Activated T-cell treated with anti-CD3 and anti-CD28 coated beads, Interleukin-2, amount 50 U/mL, for 72 hours (primary cell): ENCODE measurements around the gene ZCCHC4. TPM values are rescaled to one million over a fixed set of nuclear protein-coding genes. Genes with fewer than 3 reads are reported as not detected.
"Not testable (repeated sequence)": the region's sequence is repeated elsewhere in the genome, so short reads cannot be mapped to it uniquely, and the experiment has no call there.

ENCODE experiments used
- ATAC-seq, 2 donors: fragments of 150-1000 bp; cut with Tn5 transposase; replicated peaks in 1 of 2; 2 replicates each; pipeline ENCODE4 v1.10.0; 2021; ENCODE audit warnings: moderate library complexity in 2 of 2, mild to moderate bottlenecking in 1 of 2
- DNase-seq, 2 donors: peaks; one replicate each; pipeline ENCODE4 v3.0.0; 2021 to 2022; ENCODE audit warnings: mixed read lengths in 1 of 2
- H3K27ac Mint-ChIP-seq: one replicate; pipeline ENCODE4 v1.8.0; 2022; ENCODE audit warnings: mild to moderate bottlenecking, moderate library complexity, mixed read lengths
- H3K27me3 Mint-ChIP-seq: one replicate; pipeline ENCODE4 v1.8.0; 2022; ENCODE audit warnings: low read depth, mixed read lengths
- H3K36me3 Mint-ChIP-seq, 2 donors: one replicate each; pipeline ENCODE4 v1.8.0; 2022; ENCODE audit warnings: mixed read lengths in 2 of 2, mild to moderate bottlenecking in 1 of 2; ENCODE audit not compliant: insufficient read depth in 2 of 2
- H3K4me1 Mint-ChIP-seq: one replicate; pipeline ENCODE4 v1.8.0; 2022; ENCODE audit warnings: low read depth, mixed read lengths
- H3K4me3 Mint-ChIP-seq, 2 donors: one replicate each; pipeline ENCODE4 v1.8.0; 2022; ENCODE audit warnings: mild to moderate bottlenecking in 2 of 2, mixed read lengths in 2 of 2, moderate library complexity in 2 of 2
- H3K9me3 Mint-ChIP-seq, 2 donors: one replicate each; pipeline ENCODE4 v1.8.0; 2022; ENCODE audit warnings: mixed read lengths in 2 of 2
- total RNA-seq, 2 donors: library from RNA; stranded (reverse); gene quantifications; one replicate each; pipeline ENCODE4 v1.2.3, GENCODE V29; 2022

Gene ZCCHC4
- total RNA-seq, 2 donors from 2014 or later = 14.1 to 16.8 TPM

GRCh38 chr4:25367877-25368276, 55.3 kb downstream of the ZCCHC4 start:
- H3K4me1 Mint-ChIP-seq = no peaks in the 10 kb centered on the region
- H3K27me3 Mint-ChIP-seq = no peaks in the 10 kb centered on the region
- no peaks in the 10 kb centered on the region for H3K9me3 Mint-ChIP-seq
- DNase-seq (no peak), ATAC-seq (no peak)
- peaks cover 0 to 10% of the 10 kb centered on the region in 2 donors for H3K36me3 Mint-ChIP-seq
- H3K4me3 Mint-ChIP-seq = no peak overlapping the region
- H3K27ac Mint-ChIP-seq = no peak overlapping the region

GRCh38 chr4:25368315-25368714, 55.7 kb downstream of the ZCCHC4 start:
- DNase-seq = no peak
- Mint-ChIP-seq H3K27ac (no peak overlapping the region), H3K9me3 (no peaks in the 10 kb centered on the region), H3K4me3 (no peak overlapping the region), H3K4me1 (no peaks in the 10 kb centered on the region), H3K36me3 (peaks cover 0 to 9% of the 10 kb centered on the region in 2 donors), H3K27me3 (no peaks in the 10 kb centered on the region)
- no peak for ATAC-seq

- Mint-ChIP-seq H3K4me3 (no peak overlapping the region), H3K27ac (no peak overlapping the region), H3K36me3 (peaks cover 0 to 3% of the 10 kb centered on the region in 2 donors), H3K4me1 (no peaks in the 10 kb centered on the region), H3K9me3 (no peaks in the 10 kb centered on the region), H3K27me3 (no peaks in the 10 kb centered on the region)
- DNase-seq = no peak
- ATAC-seq = no peak
Observed at GRCh38 chr4:25370242-25370641, 57.7 kb downstream of the ZCCHC4 start.

- not testable (repeated sequence) for H3K4me1 Mint-ChIP-seq, ATAC-seq, H3K9me3 Mint-ChIP-seq, H3K36me3 Mint-ChIP-seq, DNase-seq, H3K27me3 Mint-ChIP-seq, H3K27ac Mint-ChIP-seq, H3K4me3 Mint-ChIP-seq
Observed at GRCh38 chr4:25372549-25372948, 60.0 kb downstream of the ZCCHC4 start.

GRCh38 chr4:25376754-25377571, 64.4 kb downstream of the ZCCHC4 start, which contains the start of gene ANAPC4:
TSS of gene ANAPC4 (plus strand) at chr4:25377263. CDS start at chr4:25377428, 165 bp downstream.
- H3K27ac Mint-ChIP-seq = peak within 1 kb of the TSS; percentile 6
- peaks cover 2 to 5% of the 10 kb centered on the region in 2 donors for H3K36me3 Mint-ChIP-seq
- peaks cover 8% of the 10 kb centered on the region for H3K4me1 Mint-ChIP-seq
- peak; percentile 98 for ATAC-seq
- no peaks in the 10 kb centered on the region for H3K9me3 Mint-ChIP-seq
- H3K27me3 Mint-ChIP-seq = no peaks in the 10 kb centered on the region
- no peak within 1 kb of the TSS for H3K4me3 Mint-ChIP-seq
- peak; percentile 97 to 98 for DNase-seq

GRCh38 chr4:25377572-25378436, 65.2 kb downstream of the ZCCHC4 start:
- Mint-ChIP-seq H3K4me1 (peaks cover 8% of the 10 kb centered on the region), H3K27ac (no peak overlapping the region), H3K9me3 (no peaks in the 10 kb centered on the region), H3K36me3 (peaks cover 2 to 13% of the 10 kb centered on the region in 2 donors), H3K4me3 (no peak overlapping the region), H3K27me3 (no peaks in the 10 kb centered on the region)
- no peak for ATAC-seq
- DNase-seq = no peak

- Mint-ChIP-seq H3K4me3 (no peak overlapping the region), H3K4me1 (peaks cover 8% of the 10 kb centered on the region), H3K9me3 (no peaks in the 10 kb centered on the region), H3K27ac (no peak overlapping the region), H3K27me3 (no peaks in the 10 kb centered on the region), H3K36me3 (peaks cover 2 to 17% of the 10 kb centered on the region in 2 donors)
- ATAC-seq = no peak
- DNase-seq = no peak
Observed at GRCh38 chr4:25378437-25378743, 65.8 kb downstream of the ZCCHC4 start.

GRCh38 chr4:25379591-25379990, 67.0 kb downstream of the ZCCHC4 start:
- Mint-ChIP-seq H3K9me3 (no peaks in the 10 kb centered on the region), H3K4me1 (peaks cover 8% of the 10 kb centered on the region), H3K27me3 (no peaks in the 10 kb centered on the region), H3K27ac (no peak overlapping the region), H3K4me3 (no peak overlapping the region), H3K36me3 (peaks cover 5 to 21% of the 10 kb centered on the region in 2 donors)
- ATAC-seq (no peak), DNase-seq (no peak)

- H3K4me3 Mint-ChIP-seq = no peak overlapping the region
- no peaks in the 10 kb centered on the region for H3K27me3 Mint-ChIP-seq
- H3K4me1 Mint-ChIP-seq = no peaks in the 10 kb centered on the region
- DNase-seq (no peak), ATAC-seq (no peak)
- peaks cover 4 to 26% of the 10 kb centered on the region in 2 donors for H3K36me3 Mint-ChIP-seq
- H3K9me3 Mint-ChIP-seq = no peaks in the 10 kb centered on the region
- H3K27ac Mint-ChIP-seq = no peak overlapping the region
Observed at GRCh38 chr4:25383647-25384046, 71.1 kb downstream of the ZCCHC4 start.

GRCh38 chr4:25386926-25387325, 74.4 kb downstream of the ZCCHC4 start:
- Mint-ChIP-seq H3K36me3 (peaks cover 5 to 32% of the 10 kb centered on the region in 2 donors), H3K4me1 (no peaks in the 10 kb centered on the region), H3K27ac (no peak overlapping the region), H3K9me3 (no peaks in the 10 kb centered on the region), H3K27me3 (no peaks in the 10 kb centered on the region), H3K4me3 (no peak overlapping the region)
- no peak for ATAC-seq
- DNase-seq = no peak

- Mint-ChIP-seq H3K9me3 (peaks cover 0 to 4% of the 10 kb centered on the region in 2 donors), H3K4me1 (no peaks in the 10 kb centered on the region), H3K27me3 (no peaks in the 10 kb centered on the region), H3K36me3 (peaks cover 21 to 39% of the 10 kb centered on the region in 2 donors), H3K27ac (no peak overlapping the region), H3K4me3 (no peak overlapping the region)
- DNase-seq (no peak), ATAC-seq (no peak)
Observed at GRCh38 chr4:25397305-25397704, 84.7 kb downstream of the ZCCHC4 start.

GRCh38 chr4:25399510-25399909, 86.9 kb downstream of the ZCCHC4 start:
- no peak overlapping the region for H3K4me3 Mint-ChIP-seq
- H3K9me3 Mint-ChIP-seq = peaks cover 0 to 4% of the 10 kb centered on the region in 2 donors
- no peak for ATAC-seq
- H3K27me3 Mint-ChIP-seq = no peaks in the 10 kb centered on the region
- H3K36me3 Mint-ChIP-seq = peaks cover 18 to 35% of the 10 kb centered on the region in 2 donors
- DNase-seq = no peak
- no peak overlapping the region for H3K27ac Mint-ChIP-seq
- no peaks in the 10 kb centered on the region for H3K4me1 Mint-ChIP-seq

- peaks cover 13 to 31% of the 10 kb centered on the region in 2 donors for H3K36me3 Mint-ChIP-seq
- no peak overlapping the region for H3K27ac Mint-ChIP-seq
- DNase-seq (no peak), ATAC-seq (no peak)
- H3K27me3 Mint-ChIP-seq = no peaks in the 10 kb centered on the region
- no peaks in the 10 kb centered on the region for H3K4me1 Mint-ChIP-seq
- no peak overlapping the region for H3K4me3 Mint-ChIP-seq
- peaks cover 0 to 4% of the 10 kb centered on the region in 2 donors for H3K9me3 Mint-ChIP-seq
Observed at GRCh38 chr4:25401066-25401465, 88.5 kb downstream of the ZCCHC4 start.
